ENCODE data around the gene WDR62.

DNA sequence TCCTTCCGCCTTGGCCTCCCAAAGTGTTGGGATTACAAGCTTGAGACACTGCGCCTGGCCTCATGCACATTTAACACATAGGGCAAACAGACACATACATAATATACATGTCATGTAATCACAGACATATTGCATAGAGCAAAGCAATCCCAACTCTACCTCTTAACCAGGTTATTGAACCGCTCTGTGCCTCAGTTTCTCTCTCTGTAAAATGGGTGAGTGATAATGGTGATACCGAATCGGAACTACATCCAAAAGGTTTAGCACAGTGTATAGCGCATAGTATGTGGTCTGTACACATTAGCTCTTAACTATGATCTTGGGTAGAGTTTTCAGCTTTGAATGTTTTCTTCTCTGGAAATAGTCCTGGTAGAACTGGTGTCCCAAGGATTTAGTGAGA lies 89.9 kb downstream of the WDR62 start:
- TF ChIP-seq GATA2 (IDR thresholded peaks at IDR 0.05; ENCODE audit: low read depth, low read length) = no peak
- TF ChIP-seq GATA3 (IDR thresholded peaks at IDR 0.05; ENCODE audit: low read depth, low read length) = no peak
